Mucosa of rectum (tissue), 2 donors: ENCODE data around the gene SUPT6H.

Experiments
- H3K27ac ChIP-seq, 2 donors: one replicate each; pipeline ENCODE4 v1.7.0; 2013; ENCODE audit warnings: inconsistent platforms in 2 of 2, low read depth in 2 of 2, low read length in 2 of 2
- H3K27me3 ChIP-seq, 2 donors: one replicate each; pipeline ENCODE4 v1.7.0; 2013; ENCODE audit warnings: low read length in 2 of 2; ENCODE audit not compliant: control insufficient read depth in 2 of 2, insufficient read depth in 2 of 2
- H3K36me3 ChIP-seq, 2 donors: one replicate each; pipeline ENCODE4 v1.7.0; 2013; ENCODE audit warnings: low read length in 2 of 2; ENCODE audit not compliant: control insufficient read depth in 2 of 2, insufficient read depth in 2 of 2
- H3K4me1 ChIP-seq, 2 donors: one replicate each; pipeline ENCODE4 v1.7.0; 2013; ENCODE audit warnings: low read length in 2 of 2, mild to moderate bottlenecking in 1 of 2; ENCODE audit not compliant: control insufficient read depth in 2 of 2, insufficient read depth in 2 of 2
- H3K4me3 ChIP-seq, 2 donors: one replicate each; pipeline ENCODE4 v1.7.0; 2013; ENCODE audit warnings: low read length in 2 of 2
- H3K9ac ChIP-seq, 2 donors: one replicate each; pipeline ENCODE4 v1.7.0; 2013; ENCODE audit warnings: low read length in 2 of 2, low read depth in 1 of 2, mild to moderate bottlenecking in 1 of 2
- H3K9me3 ChIP-seq, 2 donors: one replicate each; pipeline ENCODE4 v1.7.0; 2013; ENCODE audit warnings: low read length in 2 of 2; ENCODE audit not compliant: control insufficient read depth in 2 of 2
- donor health status: healthy.
- donor health status: Normal muscosa, but diverticular disease.

Gene SUPT6H

GRCh38 chr17:28623696-28624095 lies 38.3 kb upstream of the SUPT6H start:
- H3K4me3 ChIP-seq, result no peak overlapping the region
- H3K27ac ChIP-seq, result no peak overlapping the region
- H3K27me3 ChIP-seq, result no peaks in the 10 kb centered on the region
- no peak overlapping the region for H3K9ac ChIP-seq
- H3K9me3 ChIP-seq, result no peaks in the 10 kb centered on the region
- no peaks in the 10 kb centered on the region for H3K4me1 ChIP-seq
- H3K36me3 ChIP-seq, result peaks cover 74 to 77% of the 10 kb centered on the region in 2 donors

GRCh38 chr17:28624148-28624547 lies 37.9 kb upstream of the SUPT6H start:
- Histone ChIP-seq H3K36me3 (peaks cover 71 to 73% of the 10 kb centered on the region in 2 donors), H3K27me3 (no peaks in the 10 kb centered on the region), H3K4me3 (no peak overlapping the region), H3K9ac (no peak overlapping the region), H3K4me1 (no peaks in the 10 kb centered on the region), H3K9me3 (no peaks in the 10 kb centered on the region), H3K27ac (no peak overlapping the region)

GRCh38 chr17:28626818-28627217 lies 35.2 kb upstream of the SUPT6H start:
- Histone ChIP-seq H3K27ac (no peak overlapping the region), H3K4me1 (no peaks in the 10 kb centered on the region), H3K9ac (no peak overlapping the region), H3K4me3 (no peak overlapping the region), H3K9me3 (no peaks in the 10 kb centered on the region), H3K36me3 (peaks cover 58 to 66% of the 10 kb centered on the region in 2 donors), H3K27me3 (no peaks in the 10 kb centered on the region)

- H3K9ac ChIP-seq, result no peak overlapping the region
Observed at GRCh38 chr17:28634206-28634865, 27.7 kb upstream of the SUPT6H start.

GRCh38 chr17:28635506-28635905 lies 26.5 kb upstream of the SUPT6H start:
- Histone ChIP-seq H3K4me1 (no peaks in the 10 kb centered on the region), H3K36me3 (peaks cover 92 to 94% of the 10 kb centered on the region in 2 donors), H3K9ac (no peak overlapping the region), H3K4me3 (no peak overlapping the region), H3K27me3 (no peaks in the 10 kb centered on the region), H3K9me3 (no peaks in the 10 kb centered on the region), H3K27ac (no peak overlapping the region)

More at GRCh38 chr17:28634206-28634865, 27.7 kb upstream of the SUPT6H start:
- Histone ChIP-seq H3K36me3 (peaks cover 86 to 90% of the 10 kb centered on the region in 2 donors), H3K9me3 (no peaks in the 10 kb centered on the region), H3K4me3 (no peak overlapping the region), H3K27me3 (no peaks in the 10 kb centered on the region), H3K27ac (no peak overlapping the region), H3K4me1 (no peaks in the 10 kb centered on the region)

DNA sequence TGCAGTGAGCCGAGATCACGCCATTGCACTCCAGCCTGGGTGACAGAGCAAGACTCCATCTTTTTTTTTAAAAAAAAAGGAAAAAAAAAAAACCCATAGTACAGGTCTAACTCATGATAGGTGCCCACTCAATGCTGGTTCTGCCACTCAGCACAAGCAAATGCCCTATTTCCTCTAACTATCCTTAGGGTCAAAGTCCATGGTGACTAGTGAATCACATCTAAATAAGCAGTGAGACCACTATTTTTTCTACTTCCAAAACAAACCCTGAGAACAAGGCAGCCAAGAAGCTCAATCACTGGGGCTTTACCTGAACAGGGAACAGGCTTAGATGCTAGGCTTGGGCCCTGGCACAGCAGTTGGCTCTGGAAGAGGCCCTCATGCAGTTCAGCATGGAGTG lies 20.4 kb upstream of the SUPT6H start:
- Histone ChIP-seq H3K4me3 (no peak overlapping the region), H3K9ac (no peak overlapping the region), H3K27me3 (no peaks in the 10 kb centered on the region), H3K9me3 (no peaks in the 10 kb centered on the region), H3K4me1 (peaks cover 22 to 27% of the 10 kb centered on the region in 2 donors), H3K27ac (no peak overlapping the region), H3K36me3 (peaks cover 57% of the 10 kb centered on the region in 2 donors)

- no peaks in the 10 kb centered on the region for H3K27me3 ChIP-seq
- H3K27ac ChIP-seq, result peak overlapping the region; percentile 73 to 98
- peaks cover 38 to 41% of the 10 kb centered on the region in 2 donors for H3K36me3 ChIP-seq
- no peaks in the 10 kb centered on the region for H3K9me3 ChIP-seq
- peaks cover 27 to 33% of the 10 kb centered on the region in 2 donors for H3K4me1 ChIP-seq
- H3K9ac ChIP-seq, result peak overlapping the region; percentile 90 to 96
- peak overlapping the region; percentile 83 to 94 for H3K4me3 ChIP-seq
Observed at GRCh38 chr17:28643983-28644786, 17.8 kb upstream of the SUPT6H start.

GRCh38 chr17:28644787-28645575 lies 17.0 kb upstream of the SUPT6H start, which contains the start of gene BLTP2:
BLTP2 (minus strand) TSS chr17:28645158; CDS start chr17:28645056, 102 bp downstream.
- Histone ChIP-seq H3K9me3 (no peaks in the 10 kb centered on the region), H3K9ac (peak within 1 kb of the TSS; percentile 90 to 96), H3K36me3 (peaks cover 30 to 34% of the 10 kb centered on the region in 2 donors), H3K4me1 (peaks cover 27 to 33% of the 10 kb centered on the region in 2 donors), H3K27me3 (no peaks in the 10 kb centered on the region), H3K4me3 (peak within 1 kb of the TSS; percentile 83 to 94), H3K27ac (peak within 1 kb of the TSS; percentile 98)

DNA sequence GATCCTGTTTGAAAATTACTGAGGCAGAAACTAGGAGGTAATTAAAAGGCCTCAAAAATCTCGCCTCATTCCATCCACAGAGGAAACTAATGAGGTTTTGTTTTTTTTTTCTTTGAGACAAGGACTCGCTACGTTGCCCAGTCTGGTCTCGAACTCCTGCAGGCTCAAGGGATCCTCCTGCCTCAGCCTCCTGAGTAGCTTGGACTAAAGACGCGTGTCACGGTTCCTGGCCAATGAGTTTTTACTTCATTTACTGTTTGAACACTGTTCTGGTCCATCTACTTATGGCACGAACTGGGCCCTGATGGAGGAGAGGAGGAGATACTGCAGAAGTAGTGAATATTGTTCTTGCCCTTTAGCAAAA lies 16.4 kb upstream of the SUPT6H start:
- peaks cover 30 to 31% of the 10 kb centered on the region in 2 donors for H3K36me3 ChIP-seq
- peaks cover 27 to 33% of the 10 kb centered on the region in 2 donors for H3K4me1 ChIP-seq
- H3K27me3 ChIP-seq, result no peaks in the 10 kb centered on the region
- H3K27ac ChIP-seq, result peak overlapping the region; percentile 98
- no peaks in the 10 kb centered on the region for H3K9me3 ChIP-seq
- H3K9ac ChIP-seq, result peak overlapping the region; percentile 90 to 96
- H3K4me3 ChIP-seq, result peak overlapping the region; percentile 83 to 94
